Stimulated activated CD4-positive, alpha-beta T cell treated with anti-CD3 and anti-CD28 coated beads, Interleukin-1b, Interleukin-23, amount 100 ng/mL, for 4 hours (primary cell): ENCODE measurements around the gene STIMATE.

Experiments
- DNase-seq, 2 donors: peaks; one replicate each; pipeline ENCODE4 v3.0.0-alpha.2; 2020; ENCODE audit warnings: low read depth in 2 of 2

The STIMATE gene

DNA sequence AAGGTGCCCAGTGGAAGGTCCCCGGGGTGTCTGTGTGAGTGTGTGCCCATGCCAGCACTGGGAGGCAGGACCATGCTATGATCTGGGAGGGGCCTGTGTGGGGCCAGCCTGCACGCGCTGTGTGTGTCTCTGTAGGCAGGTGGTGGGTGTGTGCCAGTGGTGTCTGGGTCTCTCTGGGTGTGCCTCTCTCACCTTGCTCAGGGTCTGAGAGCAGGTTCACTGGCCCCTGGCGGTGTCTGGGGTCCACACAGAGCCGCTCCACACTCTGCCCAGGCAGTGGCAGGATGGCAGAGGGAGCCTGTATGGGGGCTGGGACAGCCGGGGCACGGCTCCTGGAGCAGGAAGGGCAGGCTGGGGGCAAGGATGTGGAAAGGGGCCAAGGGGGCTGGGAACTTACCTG is 79.5 kb downstream of the STIMATE start:
- DNase-seq: no peak

- no peak for DNase-seq
These were observed 80.1 kb downstream of the STIMATE start for GRCh38 chr3:52817221-52817620.

GRCh38 chr3:52816654-52817053 is 80.7 kb downstream of the STIMATE start:
- no peak for DNase-seq

DNA sequence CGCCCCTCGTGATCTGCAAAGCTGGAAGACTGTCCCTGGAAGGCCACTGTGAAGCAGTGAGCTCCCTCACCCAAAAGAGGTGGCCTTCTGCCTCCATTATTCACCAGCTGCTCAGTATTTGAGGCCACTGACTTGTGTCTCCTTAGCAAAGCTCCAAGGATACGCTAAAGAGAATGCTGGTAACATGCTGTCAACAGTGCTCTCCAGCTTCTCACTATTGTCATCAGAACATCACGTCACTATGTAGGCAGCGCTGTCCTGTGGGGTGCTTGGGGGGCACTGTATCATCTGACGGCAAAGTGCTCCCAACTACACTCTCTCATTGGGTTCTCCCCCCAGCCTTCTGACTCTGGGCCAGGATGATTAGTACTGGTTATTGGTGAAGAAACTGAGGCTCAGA is 81.1 kb downstream of the STIMATE start:
- DNase-seq: no peak

- no peak for DNase-seq
These were observed 83.5 kb downstream of the STIMATE start for GRCh38 chr3:52813810-52814209.

GRCh38 chr3:52811452-52812011 is 85.8 kb downstream of the STIMATE start:
- no peak for DNase-seq

DNA sequence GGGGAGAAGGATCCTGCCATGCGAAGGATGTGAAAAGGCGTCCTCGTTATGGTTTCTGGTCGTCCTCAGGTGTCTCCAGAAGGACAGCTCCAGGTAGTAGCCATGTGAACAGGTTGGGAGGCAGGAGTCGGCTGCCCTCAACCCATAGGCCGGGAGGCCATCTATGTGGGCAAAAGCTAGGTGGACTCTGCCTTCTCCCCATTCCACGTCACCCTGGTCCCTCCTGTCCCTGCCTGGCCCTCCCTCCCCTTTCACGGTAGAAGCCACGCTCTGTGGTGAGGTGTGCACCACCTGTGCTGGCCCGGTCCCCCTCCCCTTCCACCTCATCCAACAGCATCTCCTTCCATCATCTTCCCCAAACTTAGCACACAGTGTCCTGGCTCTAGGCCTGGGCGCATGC is 86.4 kb downstream of the STIMATE start:
- DNase-seq: no peak

GRCh38 chr3:52809662-52810377 is 87.5 kb downstream of the STIMATE start:
- no peak for DNase-seq

DNA sequence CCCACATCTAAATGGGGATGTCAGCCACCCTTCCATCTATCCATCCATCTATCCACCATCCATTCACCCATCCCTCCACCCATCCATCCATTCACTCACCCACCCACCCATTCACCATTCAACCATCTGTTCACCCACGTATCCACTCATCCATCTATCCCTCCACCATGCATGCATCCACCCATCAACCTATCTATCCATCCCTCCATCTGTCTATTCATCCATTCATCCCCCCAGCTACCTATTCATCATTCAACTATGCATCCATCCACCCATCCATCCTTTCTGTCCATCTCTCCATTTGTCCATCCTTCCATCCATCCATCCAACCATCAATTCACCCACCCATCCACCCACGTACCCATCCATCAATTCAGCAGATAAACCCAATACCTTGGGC is 88.2 kb downstream of the STIMATE start:
- DNase-seq: no peak

DNA sequence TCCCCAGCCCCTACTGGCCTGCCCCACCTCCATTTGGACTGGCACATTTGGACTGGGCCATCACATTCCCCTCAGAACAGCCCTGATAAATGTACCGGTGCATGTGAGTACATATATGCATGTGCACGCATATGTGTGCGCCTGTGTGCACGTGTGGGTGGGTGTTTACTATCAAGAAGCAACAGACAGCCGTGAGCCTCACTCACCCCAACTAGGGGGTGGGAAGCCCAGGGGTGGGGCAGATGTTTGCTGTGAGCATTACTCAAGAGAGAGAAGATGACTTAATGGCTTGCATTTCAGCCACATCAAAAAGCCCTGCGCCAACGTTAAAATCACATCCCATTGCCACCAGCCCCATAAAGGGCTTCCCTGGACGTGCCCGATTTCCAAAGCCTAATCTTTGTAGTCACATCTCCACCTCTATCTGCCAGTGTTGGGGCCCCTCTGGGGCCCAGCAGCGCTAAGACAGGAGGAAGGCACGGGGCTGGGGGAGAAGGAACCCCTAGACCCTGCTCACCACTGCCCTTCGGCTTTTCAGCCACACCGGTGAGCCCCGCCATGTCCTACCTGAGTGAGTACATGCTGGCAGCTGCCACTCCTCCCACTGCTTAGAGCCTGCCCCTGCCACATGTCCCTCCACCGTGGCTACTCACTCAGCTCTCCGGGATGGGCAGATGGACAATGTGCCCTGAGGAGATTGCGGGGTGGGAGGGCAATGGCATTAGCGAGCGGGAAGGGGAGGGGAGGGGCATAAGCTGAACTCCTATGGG is 91.9 kb downstream of the STIMATE start:
- no peak for DNase-seq

- DNase-seq: no peak
These were observed 95.5 kb downstream of the STIMATE start for GRCh38 chr3:52801839-52802238.

DNA sequence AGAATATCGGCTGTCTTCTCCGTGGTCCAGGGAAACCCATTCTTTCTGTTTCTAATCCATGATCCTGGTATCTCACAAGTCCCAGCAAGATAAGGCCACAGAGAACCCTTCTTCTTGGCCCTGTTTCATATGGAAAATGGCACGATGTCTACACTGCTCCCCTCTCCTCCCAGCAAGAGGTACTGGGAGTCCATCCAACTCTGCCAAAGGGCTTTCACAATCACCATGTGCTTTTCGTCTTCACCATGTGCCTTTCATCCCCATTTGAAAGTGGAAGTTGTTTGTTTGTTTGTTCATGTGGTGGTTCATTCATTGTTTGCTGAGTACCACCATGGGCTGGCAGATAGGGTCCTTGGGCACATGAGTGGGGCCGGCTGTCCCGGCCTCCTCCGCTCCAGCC is 97.3 kb downstream of the STIMATE start:
- DNase-seq: no peak

DNA sequence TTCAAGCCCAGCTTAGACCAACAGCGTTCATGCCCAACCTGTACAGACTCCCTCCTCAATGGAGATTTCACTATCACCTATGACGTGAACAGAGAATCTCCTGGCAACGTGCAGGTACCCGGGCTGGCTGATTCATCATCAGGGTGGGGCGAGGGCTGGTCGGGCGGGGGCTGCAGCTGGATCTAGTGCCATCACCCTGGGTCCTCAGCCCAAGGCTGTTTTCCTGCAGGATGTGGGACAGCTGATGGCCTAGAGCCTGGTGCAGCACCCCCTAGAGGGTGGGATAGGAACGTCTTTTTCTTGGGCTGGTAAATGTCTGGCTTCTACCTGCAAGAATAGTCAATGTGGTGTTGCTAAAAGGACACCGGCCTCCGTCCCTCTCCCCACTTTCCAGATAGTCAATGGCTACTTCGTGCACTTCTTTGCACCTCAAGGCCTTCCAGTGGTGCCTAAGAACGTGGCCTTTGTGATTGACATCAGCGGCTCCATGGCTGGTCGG is 98.3 kb downstream of the STIMATE start:
- no peak for DNase-seq

DNA sequence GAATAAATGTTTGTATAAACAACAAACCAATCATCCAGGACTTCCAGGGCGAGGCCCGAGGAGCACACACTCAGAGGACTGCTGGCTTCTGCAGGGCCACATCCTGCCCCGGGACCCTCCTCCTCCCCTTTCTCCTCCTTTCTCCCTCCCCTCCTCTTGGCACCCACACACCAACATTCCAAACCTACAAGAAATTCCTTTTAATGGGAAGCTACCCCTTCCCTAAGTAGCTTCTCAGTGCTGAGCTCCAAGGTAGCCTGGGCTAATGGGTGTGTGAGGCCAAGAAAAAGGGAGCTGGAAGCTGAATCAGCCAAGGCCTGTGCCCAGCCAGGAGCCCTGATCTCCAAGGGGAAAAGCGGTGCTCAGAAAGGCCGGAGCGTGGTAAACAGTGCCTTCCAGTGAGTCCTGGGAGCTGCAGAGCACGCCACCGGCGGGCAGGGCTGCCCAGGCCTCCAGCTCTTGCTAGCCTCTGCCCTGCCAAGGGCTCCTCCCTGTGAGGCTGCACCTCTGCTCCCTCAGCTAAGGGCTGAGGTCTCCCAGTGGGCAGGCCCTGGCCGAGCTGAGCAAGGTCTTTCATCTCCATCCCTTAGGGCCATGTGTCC is 98.9 kb downstream of the STIMATE start:
- no peak for DNase-seq

- DNase-seq: no peak
These were observed 100.9 kb downstream of the STIMATE start for GRCh38 chr3:52796411-52796810.

GRCh38 chr3:52795298-52795900 is 101.9 kb downstream of the STIMATE start:
- no peak for DNase-seq

GRCh38 chr3:52794612-52795099 is 102.7 kb downstream of the STIMATE start, which contains the start of gene ITIH3:
TSS of gene ITIH3 (plus strand) at chr3:52794796. CDS start at chr3:52794804, 8 bp downstream.
- DNase-seq: no peak

- DNase-seq: no peak
These were observed 103.4 kb downstream of the STIMATE start for GRCh38 chr3:52793702-52794611.

DNA sequence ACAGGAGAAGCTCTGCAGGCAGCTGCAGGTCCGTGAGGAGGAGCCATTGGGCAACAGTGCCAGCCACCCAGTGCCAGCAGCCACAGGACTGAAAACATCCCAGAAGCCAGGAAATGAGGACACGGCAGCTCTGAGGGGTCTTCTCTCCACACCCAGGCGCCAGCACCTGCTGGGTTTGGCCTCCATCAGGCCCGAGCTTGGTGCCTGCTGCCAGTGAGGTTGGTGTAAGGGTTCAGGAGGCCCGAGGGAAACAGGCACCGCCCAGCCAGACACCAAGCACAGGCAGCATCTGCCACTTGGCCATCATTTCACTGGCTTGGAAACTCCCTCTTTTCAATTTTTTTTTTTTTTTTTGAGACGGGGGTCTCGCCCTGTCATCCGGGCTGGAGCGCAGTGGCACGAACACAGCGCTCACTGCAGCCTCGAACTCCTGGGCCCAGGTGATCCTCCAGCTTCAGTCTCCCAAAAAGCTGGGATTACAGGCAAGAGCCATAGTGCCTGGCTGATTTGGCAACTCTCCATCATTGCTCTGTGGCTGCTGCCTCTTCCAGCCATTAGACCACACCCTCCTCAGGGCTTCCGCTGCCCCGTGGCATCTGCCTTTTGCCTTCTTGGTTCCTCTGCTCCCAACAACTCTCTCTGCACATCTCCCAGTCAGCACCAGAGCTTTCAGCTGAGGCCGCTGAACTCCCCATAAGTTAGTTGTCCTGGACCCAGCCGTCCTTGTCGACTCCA is 104.2 kb downstream of the STIMATE start:
- DNase-seq: no peak

DNA sequence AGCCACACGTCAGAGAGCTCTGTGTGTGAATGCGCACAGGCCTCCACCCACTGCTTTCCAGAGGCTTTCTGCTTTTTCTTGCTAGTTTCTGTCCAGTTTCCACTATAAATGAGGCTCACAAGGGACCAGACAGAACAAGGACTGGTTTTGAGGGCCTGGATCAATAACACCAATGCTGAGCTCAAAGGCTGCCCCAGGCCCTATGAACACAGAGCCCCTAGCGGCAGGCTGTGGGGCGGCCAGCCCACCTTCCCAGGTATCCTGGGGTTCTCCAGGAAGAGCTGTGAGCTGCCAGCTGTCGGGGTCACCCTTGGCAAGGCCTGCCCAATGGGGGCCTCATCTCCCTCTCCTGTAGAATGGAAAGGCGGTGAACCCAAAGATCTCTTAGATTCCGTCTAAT is 104.9 kb downstream of the STIMATE start:
- DNase-seq: no peak
